BJ (cell line): ENCODE data around the gene ANAPC10. TPM values are rescaled to one million over a fixed set of nuclear protein-coding genes. Genes with fewer than 3 reads are reported as not detected.

Source experiments
- CTCF ChIA-PET: fragments of 350-600 bp; formaldehyde crosslinking; extraction: SDS; loops from one replicate; lab custom pipeline; 2021; ENCODE audit warnings: antibody characterized with exemption, inconsistent platforms; lab: Yijun Ruan, JAX
- POLR2A ChIA-PET: fragments of 300-600 bp; sonication (Branson Sonifier 250); formaldehyde crosslinking; extraction: SDS; loops from one replicate; lab custom pipeline; 2021; ENCODE audit warnings: antibody characterized with exemption; lab: Charles Lee
- DNase-seq: peaks from one replicate; pipeline ENCODE4 v3.0.0-alpha.2; 2011; ENCODE audit warnings: low read depth
- H3K27me3 ChIP-seq: 2 replicates; pipeline ENCODE4 v1.6.0; 2011; ENCODE audit warnings: low read length; ENCODE audit not compliant: control insufficient read depth, insufficient read depth
- H3K36me3 ChIP-seq: 2 replicates; pipeline ENCODE4 v1.5.1; 2011; ENCODE audit warnings: low read length; ENCODE audit not compliant: control insufficient read depth, insufficient read depth
- H3K4me3 ChIP-seq: 2 replicates; pipeline ENCODE4 v1.5.1; 2011; ENCODE audit warnings: low read depth, mild to moderate bottlenecking, control low read depth, low read length
- polyA plus RNA-seq: library from polyadenylated mRNA; depleted of rRNA; stranded (reverse); fragments of >200 nt; gene quantifications from 2 replicates; pipeline ENCODE4 v1.2.3, GENCODE V29; 2011
- TF ChIP-seq, protein P1 (sequence below): IDR thresholded peaks from 2 replicates; pipeline ENCODE4 v1.5.1; 2011; ENCODE audit warnings: low read depth, mild to moderate bottlenecking, control low read depth, inconsistent platforms, low read length, moderate library complexity; ENCODE audit not compliant: insufficient read depth

Gene ANAPC10
- polyA plus RNA-seq, 1 experiment = 10.3 TPM

DNA sequence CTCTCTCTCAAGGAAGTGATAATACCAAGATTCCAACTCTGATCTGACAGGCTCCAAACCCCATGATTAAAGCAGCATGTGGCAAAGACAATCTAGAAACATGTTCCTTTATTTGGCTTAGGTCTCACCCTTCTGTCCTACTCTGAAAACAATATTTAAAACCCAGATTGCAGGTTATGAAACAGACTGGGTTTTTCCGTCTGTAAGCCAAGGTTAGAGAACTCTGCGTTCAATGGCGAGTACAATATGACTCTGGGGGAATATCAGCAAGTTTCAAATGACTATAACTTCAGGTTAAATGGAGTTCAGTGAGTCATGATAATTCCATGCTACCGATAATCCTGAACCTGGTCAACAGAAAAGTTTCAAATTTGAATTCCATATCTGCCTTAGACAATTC lies 50.8 kb downstream of the ANAPC10 start:
- no peak for DNase-seq
- no peak overlapping the region for H3K4me3 ChIP-seq
- no peaks in the 10 kb centered on the region for H3K27me3 ChIP-seq
- TF ChIP-seq, protein P1, sequence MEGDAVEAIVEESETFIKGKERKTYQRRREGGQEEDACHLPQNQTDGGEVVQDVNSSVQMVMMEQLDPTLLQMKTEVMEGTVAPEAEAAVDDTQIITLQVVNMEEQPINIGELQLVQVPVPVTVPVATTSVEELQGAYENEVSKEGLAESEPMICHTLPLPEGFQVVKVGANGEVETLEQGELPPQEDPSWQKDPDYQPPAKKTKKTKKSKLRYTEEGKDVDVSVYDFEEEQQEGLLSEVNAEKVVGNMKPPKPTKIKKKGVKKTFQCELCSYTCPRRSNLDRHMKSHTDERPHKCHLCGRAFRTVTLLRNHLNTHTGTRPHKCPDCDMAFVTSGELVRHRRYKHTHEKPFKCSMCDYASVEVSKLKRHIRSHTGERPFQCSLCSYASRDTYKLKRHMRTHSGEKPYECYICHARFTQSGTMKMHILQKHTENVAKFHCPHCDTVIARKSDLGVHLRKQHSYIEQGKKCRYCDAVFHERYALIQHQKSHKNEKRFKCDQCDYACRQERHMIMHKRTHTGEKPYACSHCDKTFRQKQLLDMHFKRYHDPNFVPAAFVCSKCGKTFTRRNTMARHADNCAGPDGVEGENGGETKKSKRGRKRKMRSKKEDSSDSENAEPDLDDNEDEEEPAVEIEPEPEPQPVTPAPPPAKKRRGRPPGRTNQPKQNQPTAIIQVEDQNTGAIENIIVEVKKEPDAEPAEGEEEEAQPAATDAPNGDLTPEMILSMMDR = no peak
- CTCF ChIA-PET = no interaction called here
- POLR2A ChIA-PET = no interaction called here
- H3K36me3 ChIP-seq = no peaks in the 10 kb centered on the region

- CTCF ChIA-PET = no interaction called here
- POLR2A ChIA-PET = no interaction called here
- DNase-seq = no peak
These were observed 52.8 kb downstream of the ANAPC10 start for GRCh38 chr4:145045180-145045579.

GRCh38 chr4:145044341-145044740 lies 53.7 kb downstream of the ANAPC10 start:
- ChIA-PET CTCF (no interaction called here), POLR2A (no interaction called here)
- H3K4me3 ChIP-seq = no peak overlapping the region
- TF ChIP-seq, protein P1 = no peak
- DNase-seq = no peak
- H3K27me3 ChIP-seq = no peaks in the 10 kb centered on the region
- H3K36me3 ChIP-seq = no peaks in the 10 kb centered on the region

More at GRCh38 chr4:145045180-145045579, 52.8 kb downstream of the ANAPC10 start:
- no peaks in the 10 kb centered on the region for H3K36me3 ChIP-seq
- TF ChIP-seq, protein P1 = no peak
- H3K27me3 ChIP-seq = no peaks in the 10 kb centered on the region
- no peak overlapping the region for H3K4me3 ChIP-seq

GRCh38 chr4:145043306-145043705 lies 54.7 kb downstream of the ANAPC10 start:
- H3K36me3 ChIP-seq = no peaks in the 10 kb centered on the region
- POLR2A ChIA-PET = no interaction called here
- H3K27me3 ChIP-seq = no peaks in the 10 kb centered on the region
- TF ChIP-seq, protein P1 = no peak
- DNase-seq = no peak
- CTCF ChIA-PET = no interaction called here
- H3K4me3 ChIP-seq = no peak overlapping the region

DNA sequence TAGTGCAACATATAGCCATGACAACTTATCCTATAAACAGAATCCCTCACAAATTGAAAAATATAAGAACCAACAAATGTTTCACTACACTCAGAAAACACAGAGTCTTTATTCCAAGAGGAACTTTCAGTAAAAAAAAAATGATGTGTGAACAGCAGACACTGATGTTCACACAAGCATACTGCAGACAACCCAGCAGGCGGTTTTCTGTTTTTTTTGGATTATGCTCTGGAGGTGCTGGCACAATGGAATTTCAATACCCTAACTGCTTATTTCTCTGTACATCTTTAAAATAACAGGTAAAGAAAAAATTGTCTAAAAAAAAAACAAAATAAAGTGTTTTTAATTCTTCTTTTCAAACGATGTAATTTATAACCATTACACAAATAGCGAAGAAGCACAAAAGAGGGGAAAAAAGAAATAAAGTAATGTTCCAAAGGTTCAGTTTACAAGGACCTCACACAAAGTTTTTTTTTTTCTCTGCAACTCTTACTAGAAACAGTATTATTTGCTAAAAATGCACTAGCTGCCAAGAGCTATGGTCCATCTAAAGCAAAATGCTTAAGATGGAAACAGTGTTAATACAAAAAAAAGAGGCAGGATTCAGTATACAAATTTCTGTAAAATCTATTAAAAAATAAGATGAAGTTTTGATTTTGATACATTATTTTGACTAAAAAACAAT lies 55.3 kb downstream of the ANAPC10 start:
- POLR2A ChIA-PET = no interaction called here
- Histone ChIP-seq H3K36me3 (no peaks in the 10 kb centered on the region), H3K4me3 (no peak overlapping the region), H3K27me3 (no peaks in the 10 kb centered on the region)
- DNase-seq = no peak
- TF ChIP-seq, protein P1 = no peak
- CTCF ChIA-PET = no interaction called here
